LNCAP (cell line): ENCODE data around the gene MACROD2.

Experiments
- TF ChIP-seq, protein P1 (sequence below): fragments of 450-650 bp; IDR thresholded peaks from 2 replicates; pipeline ENCODE4 v1.5.1; 2017; ENCODE audit warnings: mild to moderate bottlenecking

MACROD2 gene

DNA sequence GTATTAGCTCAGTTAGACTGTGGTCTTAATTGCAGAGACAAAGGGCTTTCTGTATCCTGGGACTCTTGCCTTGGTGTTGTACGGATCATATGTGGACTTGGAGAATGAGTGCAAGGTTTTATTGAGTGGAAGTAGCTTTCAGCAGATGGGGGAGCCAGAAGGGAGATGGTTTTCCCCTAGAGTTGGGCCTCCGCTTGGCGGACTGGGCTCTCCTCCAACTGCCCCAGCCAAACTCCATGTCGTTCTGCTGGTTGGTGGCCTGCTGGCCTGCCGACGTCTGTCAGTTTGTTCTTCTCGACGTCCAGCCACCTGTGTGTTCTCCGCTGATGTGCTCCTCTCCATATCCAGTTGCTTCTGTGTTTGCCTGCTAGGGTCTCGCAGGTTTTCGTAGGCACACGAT, 531.6 kb downstream of the MACROD2 start:
- TF ChIP-seq, protein P1, sequence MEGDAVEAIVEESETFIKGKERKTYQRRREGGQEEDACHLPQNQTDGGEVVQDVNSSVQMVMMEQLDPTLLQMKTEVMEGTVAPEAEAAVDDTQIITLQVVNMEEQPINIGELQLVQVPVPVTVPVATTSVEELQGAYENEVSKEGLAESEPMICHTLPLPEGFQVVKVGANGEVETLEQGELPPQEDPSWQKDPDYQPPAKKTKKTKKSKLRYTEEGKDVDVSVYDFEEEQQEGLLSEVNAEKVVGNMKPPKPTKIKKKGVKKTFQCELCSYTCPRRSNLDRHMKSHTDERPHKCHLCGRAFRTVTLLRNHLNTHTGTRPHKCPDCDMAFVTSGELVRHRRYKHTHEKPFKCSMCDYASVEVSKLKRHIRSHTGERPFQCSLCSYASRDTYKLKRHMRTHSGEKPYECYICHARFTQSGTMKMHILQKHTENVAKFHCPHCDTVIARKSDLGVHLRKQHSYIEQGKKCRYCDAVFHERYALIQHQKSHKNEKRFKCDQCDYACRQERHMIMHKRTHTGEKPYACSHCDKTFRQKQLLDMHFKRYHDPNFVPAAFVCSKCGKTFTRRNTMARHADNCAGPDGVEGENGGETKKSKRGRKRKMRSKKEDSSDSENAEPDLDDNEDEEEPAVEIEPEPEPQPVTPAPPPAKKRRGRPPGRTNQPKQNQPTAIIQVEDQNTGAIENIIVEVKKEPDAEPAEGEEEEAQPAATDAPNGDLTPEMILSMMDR: no peak

DNA sequence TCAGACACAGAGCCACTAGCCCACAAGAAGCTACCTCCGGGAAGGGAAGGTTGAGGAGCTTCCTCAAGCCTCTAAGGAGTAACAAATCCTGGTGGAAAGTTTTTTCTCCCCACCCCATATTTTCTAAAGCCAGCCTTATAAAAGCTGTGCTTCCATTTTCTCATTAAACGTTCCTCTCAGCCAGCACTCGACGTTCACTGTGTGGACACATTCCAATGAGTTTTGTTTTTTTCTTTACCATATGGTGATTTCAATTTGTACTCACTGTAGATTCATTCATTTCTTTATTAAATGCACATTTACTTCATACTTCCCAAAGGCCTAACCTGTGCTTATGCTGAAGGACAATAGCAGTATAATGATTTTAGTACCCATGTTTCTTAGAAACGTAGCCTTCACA, 536.5 kb downstream of the MACROD2 start:
- TF ChIP-seq, protein P1: no peak

DNA sequence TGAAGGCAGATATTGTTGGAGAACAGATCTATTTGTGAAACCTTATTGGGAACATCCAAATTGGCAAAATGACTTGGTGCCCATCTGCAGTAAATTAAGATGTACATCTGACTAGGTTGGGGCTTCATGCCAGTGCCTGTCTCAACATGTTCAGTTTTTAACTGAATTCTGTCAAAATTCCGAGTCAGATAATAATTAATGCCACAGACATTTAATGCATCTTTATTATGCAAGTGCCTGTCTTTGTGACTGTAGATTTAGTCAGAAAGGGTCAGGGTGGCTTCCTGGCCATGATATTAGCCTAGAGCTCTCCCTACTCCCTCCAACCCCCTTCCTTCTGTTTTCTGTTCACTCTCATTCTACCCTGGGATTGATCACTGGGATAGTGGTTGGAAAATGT, 541.4 kb downstream of the MACROD2 start:
- TF ChIP-seq, protein P1: no peak

DNA sequence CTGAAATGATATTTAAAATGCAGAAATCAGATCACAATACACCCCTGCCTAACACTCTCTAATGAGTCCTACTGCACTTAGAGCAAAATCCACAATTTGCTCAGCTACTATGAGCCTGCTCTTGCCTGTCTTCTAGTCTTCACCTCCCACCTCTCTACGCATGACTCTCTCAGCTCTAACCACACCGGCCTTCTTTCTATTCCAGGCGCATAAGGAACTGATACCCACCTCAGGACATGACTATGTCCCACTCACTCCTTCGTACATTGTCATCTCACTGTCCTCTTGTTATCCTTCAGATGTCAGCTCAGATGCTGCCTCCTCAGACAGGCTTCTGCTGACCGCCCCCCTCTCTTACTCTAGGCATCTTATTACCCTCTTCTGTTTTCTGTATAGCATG, 543.1 kb downstream of the MACROD2 start:
- TF ChIP-seq, protein P1: no peak

DNA sequence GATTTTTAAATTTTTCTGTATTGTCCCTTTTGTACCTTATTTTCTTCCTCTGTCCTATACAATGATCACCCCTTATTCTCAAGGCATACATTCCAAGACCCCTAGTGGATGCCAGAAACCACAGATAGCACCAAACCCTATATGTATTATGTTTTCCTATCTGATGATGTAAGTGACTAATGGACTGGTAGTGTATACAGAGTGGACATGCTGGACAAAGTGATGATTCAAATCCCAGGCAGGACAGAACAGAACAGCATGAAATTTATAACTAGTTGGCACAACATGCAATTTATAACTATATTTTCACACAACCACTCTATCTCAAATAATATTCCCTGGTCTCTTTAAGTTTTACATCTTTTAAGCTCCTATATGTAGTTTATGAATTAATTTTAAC, 547.7 kb downstream of the MACROD2 start:
- TF ChIP-seq, protein P1: no peak

DNA sequence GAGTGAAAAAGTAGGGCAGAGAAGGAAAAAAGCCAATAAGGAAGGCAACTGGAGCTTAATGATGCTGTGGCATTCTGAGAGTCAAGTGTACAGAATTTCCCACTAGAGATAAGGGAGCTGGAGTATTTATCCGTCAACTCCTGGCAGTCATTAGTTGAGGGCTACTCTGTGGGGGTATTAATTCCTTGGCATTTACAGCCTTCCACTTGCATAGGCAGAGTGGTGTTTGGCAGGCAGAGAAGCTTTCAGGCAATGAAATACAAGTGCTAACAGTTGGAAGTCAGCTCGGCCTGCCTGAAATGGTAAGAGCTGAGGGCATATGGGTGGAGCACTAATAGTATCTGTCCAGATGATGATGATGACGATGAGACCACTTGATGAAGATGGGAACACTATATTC, 549.4 kb downstream of the MACROD2 start:
- TF ChIP-seq, protein P1: no peak

DNA sequence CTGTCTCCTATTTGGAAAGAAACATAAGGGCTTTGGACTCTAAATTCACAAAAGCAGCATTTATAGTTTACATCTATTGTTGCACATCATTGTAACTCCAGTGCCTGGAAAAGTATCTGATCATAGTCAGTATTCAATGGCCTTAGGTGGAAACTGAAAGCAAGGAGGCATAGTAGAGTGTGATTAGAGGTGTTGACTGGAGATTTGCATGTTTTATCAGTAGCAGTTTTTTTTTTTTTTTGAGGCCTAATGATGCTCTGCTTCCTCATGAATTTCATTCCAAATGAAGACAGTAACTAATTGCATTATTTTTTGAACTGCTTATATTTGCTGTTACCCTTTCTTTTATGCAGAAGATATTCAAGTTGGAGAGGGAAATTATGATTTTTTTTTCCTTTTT, 555.3 kb downstream of the MACROD2 start:
- TF ChIP-seq, protein P1: no peak

DNA sequence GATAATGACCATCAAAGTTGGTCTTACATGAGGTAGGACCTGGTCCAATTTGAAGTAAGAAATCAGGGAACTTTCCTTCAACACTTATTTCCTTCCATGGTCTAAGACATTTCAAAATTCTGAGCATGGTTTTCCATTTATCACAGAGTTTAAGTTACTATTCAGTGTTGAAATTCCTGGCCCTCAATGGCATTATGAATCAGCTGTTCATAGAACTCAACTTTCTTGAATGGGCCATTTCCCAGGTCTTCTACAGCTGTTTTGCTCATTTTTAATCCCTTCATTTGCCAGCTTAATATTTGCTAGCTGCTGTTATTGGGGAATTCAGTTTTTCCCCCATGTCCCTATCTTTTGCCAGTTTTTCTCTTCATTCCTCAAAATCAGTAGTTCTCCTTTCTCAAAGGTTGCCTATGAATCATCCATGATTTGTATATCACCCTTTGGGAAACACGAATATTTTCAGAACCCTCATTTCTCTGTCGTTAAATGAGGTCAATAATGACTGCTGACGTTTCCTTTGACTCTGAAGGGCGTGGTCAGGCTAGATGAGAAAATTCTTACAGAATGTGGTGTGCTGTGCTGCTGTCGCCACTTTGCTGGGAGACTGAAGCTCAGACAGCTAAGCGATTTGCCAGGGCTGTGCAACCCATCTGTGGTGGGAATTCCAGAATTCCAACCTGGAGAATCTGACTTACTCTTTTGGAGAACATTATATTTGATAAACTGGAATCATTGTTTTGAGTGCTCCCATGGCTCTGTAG, 558.6 kb downstream of the MACROD2 start:
- TF ChIP-seq, protein P1: no peak
